Measurements from ENCODE around the gene JPH3.

DNA sequence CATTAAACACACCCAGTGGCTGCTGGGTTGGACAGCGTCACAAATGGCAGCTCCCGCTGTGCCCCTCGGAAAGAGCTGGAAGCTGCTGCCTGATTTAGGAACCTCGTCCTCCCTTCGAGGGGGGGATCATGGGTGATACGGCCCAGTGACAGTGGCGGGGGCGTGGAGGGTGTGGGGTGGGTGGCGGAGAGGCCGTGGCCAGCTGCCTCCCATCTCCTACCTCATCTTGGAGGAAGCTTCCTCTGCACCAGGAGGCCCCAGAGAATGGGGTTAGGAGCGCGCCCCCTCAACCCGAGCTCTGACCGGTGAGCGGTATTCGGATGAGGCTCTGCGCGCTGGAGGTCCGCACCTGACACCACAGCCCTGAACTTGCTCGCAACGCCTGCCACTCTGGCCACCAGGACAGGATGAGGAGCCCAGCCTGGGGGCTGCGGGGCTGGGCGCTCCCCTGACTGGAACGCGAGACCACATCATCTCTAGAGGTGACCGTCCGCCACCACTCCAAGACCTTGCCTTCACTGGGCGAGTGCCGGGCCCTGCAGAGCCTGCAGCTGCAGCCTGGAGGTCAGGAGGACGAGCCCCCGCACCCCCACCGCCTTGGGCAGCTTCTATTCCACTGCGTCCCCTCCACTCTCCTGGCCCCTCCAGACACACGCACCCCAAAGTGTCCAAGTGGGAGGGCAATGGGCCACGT, 82.5 kb downstream of the JPH3 start:
- TF ChIP-seq EZH2 (IDR thresholded peaks at IDR 0.05; ENCODE audit: insufficient read depth, poor library complexity, severe bottlenecking) (no peak), EZH2phosphoT487 (IDR thresholded peaks at IDR 0.05; ENCODE audit: insufficient read depth, low read depth) (no peak)
